ENCODE data around the gene PRPS1L1.
A peak's percentile ranks its signal among the peaks of the same experiment; 100 is the strongest.

The PRPS1L1 gene

DNA sequence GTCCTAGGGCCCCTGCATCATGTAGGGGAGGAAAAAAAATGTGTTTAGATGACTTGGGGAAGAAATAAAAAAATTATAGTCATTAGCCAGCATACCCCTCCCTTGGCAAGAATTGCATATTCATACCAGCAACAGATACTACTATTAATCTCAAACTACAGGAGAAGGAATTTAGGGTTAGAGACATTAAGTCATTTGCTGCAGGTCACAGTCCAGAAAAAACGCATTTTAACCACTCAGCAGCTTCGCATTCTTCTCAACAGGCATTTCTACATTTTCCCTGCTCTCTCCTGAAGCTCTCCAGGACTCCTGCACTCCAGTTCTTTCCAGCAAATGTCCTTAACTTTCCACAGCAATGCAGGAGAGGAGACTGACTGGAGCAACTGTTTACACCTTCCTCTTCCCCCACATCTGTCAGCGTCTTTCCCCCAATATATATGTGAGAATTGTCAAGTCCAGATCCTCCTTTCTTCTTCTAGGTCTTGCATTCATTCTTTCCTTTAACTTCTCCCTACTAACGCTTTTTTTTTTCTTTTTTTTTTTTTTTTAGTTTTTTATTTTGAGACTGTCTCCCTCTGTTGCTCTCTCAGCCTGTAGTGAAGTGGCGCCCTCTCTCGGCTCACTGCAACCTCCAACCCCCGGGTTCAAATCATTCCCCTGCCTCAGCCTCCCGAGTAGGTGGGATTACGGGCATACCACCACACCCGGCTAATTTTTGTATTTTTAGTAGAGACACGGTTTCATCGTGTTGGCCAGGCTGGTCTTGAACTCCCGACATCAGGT is 35.6 kb downstream of the PRPS1L1 start:
- TF ChIP-seq RARB (CRISPR knock-in tag; IDR thresholded peaks at IDR 0.05): no peak
- TF ChIP-seq ZNF70 (CRISPR knock-in tag; IDR thresholded peaks at IDR 0.05): no peak
- no peak for TF ChIP-seq GLIS3 (CRISPR knock-in tag; IDR thresholded peaks at IDR 0.05)
- TF ChIP-seq PPARA (CRISPR knock-in tag; IDR thresholded peaks at IDR 0.05; ENCODE audit: borderline replicate concordance): no peak
- peak; percentile 66; the same call in 2 of the 3 replicates for ATAC-seq

DNA sequence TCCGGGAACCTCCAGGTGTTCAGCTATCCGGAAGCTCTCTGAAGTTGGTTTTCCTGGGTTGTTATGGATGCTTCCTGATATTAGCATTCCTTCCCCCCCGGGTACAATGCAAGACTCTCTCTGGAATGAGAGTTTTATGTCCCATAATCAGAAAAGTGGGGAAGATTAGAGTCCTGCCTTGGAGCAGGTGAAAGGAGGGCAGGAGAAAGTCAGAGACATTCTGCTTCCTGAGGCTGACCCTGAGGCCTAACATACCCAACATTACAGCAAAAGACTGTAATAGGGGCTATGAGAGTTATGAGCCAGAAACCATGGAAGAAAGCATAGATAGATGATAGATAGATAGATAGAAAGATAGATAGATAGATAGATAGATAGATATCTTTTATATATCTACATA is 36.9 kb downstream of the PRPS1L1 start:
- no peak for ATAC-seq
- TF ChIP-seq, protein P1, sequence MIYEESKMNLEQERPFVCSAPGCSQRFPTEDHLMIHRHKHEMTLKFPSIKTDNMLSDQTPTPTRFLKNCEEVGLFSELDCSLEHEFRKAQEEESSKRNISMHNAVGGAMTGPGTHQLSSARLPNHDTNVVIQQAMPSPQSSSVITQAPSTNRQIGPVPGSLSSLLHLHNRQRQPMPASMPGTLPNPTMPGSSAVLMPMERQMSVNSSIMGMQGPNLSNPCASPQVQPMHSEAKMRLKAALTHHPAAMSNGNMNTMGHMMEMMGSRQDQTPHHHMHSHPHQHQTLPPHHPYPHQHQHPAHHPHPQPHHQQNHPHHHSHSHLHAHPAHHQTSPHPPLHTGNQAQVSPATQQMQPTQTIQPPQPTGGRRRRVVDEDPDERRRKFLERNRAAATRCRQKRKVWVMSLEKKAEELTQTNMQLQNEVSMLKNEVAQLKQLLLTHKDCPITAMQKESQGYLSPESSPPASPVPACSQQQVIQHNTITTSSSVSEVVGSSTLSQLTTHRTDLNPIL (CRISPR knock-in tag; IDR thresholded peaks at IDR 0.05; ENCODE audit: low read depth): no peak
- TF ChIP-seq, protein P2, sequence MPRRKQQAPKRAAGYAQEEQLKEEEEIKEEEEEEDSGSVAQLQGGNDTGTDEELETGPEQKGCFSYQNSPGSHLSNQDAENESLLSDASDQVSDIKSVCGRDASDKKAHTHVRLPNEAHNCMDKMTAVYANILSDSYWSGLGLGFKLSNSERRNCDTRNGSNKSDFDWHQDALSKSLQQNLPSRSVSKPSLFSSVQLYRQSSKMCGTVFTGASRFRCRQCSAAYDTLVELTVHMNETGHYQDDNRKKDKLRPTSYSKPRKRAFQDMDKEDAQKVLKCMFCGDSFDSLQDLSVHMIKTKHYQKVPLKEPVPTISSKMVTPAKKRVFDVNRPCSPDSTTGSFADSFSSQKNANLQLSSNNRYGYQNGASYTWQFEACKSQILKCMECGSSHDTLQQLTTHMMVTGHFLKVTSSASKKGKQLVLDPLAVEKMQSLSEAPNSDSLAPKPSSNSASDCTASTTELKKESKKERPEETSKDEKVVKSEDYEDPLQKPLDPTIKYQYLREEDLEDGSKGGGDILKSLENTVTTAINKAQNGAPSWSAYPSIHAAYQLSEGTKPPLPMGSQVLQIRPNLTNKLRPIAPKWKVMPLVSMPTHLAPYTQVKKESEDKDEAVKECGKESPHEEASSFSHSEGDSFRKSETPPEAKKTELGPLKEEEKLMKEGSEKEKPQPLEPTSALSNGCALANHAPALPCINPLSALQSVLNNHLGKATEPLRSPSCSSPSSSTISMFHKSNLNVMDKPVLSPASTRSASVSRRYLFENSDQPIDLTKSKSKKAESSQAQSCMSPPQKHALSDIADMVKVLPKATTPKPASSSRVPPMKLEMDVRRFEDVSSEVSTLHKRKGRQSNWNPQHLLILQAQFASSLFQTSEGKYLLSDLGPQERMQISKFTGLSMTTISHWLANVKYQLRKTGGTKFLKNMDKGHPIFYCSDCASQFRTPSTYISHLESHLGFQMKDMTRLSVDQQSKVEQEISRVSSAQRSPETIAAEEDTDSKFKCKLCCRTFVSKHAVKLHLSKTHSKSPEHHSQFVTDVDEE (CRISPR knock-in tag; IDR thresholded peaks at IDR 0.05): no peak
- no peak for TF ChIP-seq TOX (CRISPR knock-in tag; IDR thresholded peaks at IDR 0.05; ENCODE audit: borderline replicate concordance)
- TF ChIP-seq, protein P3, sequence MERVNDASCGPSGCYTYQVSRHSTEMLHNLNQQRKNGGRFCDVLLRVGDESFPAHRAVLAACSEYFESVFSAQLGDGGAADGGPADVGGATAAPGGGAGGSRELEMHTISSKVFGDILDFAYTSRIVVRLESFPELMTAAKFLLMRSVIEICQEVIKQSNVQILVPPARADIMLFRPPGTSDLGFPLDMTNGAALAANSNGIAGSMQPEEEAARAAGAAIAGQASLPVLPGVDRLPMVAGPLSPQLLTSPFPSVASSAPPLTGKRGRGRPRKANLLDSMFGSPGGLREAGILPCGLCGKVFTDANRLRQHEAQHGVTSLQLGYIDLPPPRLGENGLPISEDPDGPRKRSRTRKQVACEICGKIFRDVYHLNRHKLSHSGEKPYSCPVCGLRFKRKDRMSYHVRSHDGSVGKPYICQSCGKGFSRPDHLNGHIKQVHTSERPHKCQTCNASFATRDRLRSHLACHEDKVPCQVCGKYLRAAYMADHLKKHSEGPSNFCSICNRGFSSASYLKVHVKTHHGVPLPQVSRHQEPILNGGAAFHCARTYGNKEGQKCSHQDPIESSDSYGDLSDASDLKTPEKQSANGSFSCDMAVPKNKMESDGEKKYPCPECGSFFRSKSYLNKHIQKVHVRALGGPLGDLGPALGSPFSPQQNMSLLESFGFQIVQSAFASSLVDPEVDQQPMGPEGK (CRISPR knock-in tag; IDR thresholded peaks at IDR 0.05; ENCODE audit: borderline replicate concordance): no peak
- no peak for TF ChIP-seq ZNF70 (CRISPR knock-in tag; IDR thresholded peaks at IDR 0.05)
- TF ChIP-seq GLIS3 (CRISPR knock-in tag; IDR thresholded peaks at IDR 0.05): no peak
- no peak for TF ChIP-seq ESRRG (CRISPR knock-in tag; IDR thresholded peaks at IDR 0.05)
- TF ChIP-seq ZFP30 (CRISPR knock-in tag; IDR thresholded peaks at IDR 0.05): no peak
- no peak for TF ChIP-seq PPARA (CRISPR knock-in tag; IDR thresholded peaks at IDR 0.05; ENCODE audit: borderline replicate concordance)
- TF ChIP-seq ISL1 (CRISPR knock-in tag; IDR thresholded peaks at IDR 0.05): no peak
- TF ChIP-seq SNAI2 (CRISPR knock-in tag; IDR thresholded peaks at IDR 0.05): no peak
- TF ChIP-seq, protein P4, sequence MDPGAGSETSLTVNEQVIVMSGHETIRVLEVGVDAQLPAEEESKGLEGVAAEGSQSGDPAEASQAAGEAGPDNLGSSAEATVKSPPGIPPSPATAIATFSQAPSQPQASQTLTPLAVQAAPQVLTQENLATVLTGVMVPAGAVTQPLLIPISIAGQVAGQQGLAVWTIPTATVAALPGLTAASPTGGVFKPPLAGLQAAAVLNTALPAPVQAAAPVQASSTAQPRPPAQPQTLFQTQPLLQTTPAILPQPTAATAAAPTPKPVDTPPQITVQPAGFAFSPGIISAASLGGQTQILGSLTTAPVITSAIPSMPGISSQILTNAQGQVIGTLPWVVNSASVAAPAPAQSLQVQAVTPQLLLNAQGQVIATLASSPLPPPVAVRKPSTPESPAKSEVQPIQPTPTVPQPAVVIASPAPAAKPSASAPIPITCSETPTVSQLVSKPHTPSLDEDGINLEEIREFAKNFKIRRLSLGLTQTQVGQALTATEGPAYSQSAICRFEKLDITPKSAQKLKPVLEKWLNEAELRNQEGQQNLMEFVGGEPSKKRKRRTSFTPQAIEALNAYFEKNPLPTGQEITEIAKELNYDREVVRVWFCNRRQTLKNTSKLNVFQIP (CRISPR knock-in tag; IDR thresholded peaks at IDR 0.05; ENCODE audit: borderline replicate concordance, low read depth): no peak
- TF ChIP-seq ZNF8 (CRISPR knock-in tag; IDR thresholded peaks at IDR 0.05): no peak
- no peak for TF ChIP-seq ZC3H10 (CRISPR knock-in tag; IDR thresholded peaks at IDR 0.05)
- no peak for TF ChIP-seq ZFP3 (CRISPR knock-in tag; IDR thresholded peaks at IDR 0.05)
- TF ChIP-seq BACH2 (CRISPR knock-in tag; IDR thresholded peaks at IDR 0.05; ENCODE audit: borderline replicate concordance): no peak
- TF ChIP-seq, protein P5, sequence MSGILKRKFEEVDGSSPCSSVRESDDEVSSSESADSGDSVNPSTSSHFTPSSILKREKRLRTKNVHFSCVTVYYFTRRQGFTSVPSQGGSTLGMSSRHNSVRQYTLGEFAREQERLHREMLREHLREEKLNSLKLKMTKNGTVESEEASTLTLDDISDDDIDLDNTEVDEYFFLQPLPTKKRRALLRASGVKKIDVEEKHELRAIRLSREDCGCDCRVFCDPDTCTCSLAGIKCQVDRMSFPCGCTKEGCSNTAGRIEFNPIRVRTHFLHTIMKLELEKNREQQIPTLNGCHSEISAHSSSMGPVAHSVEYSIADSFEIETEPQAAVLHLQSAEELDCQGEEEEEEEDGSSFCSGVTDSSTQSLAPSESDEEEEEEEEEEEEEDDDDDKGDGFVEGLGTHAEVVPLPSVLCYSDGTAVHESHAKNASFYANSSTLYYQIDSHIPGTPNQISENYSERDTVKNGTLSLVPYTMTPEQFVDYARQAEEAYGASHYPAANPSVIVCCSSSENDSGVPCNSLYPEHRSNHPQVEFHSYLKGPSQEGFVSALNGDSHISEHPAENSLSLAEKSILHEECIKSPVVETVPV (CRISPR knock-in tag; IDR thresholded peaks at IDR 0.05): no peak
- TF ChIP-seq CSDC2 (CRISPR knock-in tag; IDR thresholded peaks at IDR 0.05): no peak

DNA sequence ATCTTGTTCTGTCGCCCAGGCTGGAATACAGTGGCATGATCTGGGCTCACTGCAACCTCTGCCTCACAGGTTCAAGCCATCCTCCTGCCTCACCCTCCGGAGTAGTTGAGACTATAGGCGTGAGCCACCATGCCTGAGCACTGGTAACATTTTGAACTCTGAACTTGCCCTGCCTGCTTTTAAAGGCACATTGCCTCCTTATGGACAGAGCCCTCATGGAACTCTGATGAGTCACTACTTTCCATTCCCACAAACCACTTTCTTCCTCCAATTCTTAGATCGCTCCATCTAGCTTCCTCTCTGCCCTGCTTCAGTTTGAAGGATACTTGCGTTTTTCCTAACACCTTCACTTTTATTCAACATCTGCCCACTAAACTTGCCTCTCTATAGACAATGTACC is 38.1 kb downstream of the PRPS1L1 start:
- ATAC-seq: no peak; the same call in 2 of the 3 replicates
- TF ChIP-seq PPARA (CRISPR knock-in tag; IDR thresholded peaks at IDR 0.05; ENCODE audit: borderline replicate concordance) (no peak), ARNTL (CRISPR knock-in tag; IDR thresholded peaks at IDR 0.05; ENCODE audit: borderline replicate concordance, low read depth) (no peak)
